ENCODE data around the gene CLDN34. TPM values are rescaled to one million over a fixed set of nuclear protein-coding genes. Genes with fewer than 3 reads are reported as not detected.

CLDN34 gene
- total RNA-seq, 1 donor from 2014 or later: not detected

DNA sequence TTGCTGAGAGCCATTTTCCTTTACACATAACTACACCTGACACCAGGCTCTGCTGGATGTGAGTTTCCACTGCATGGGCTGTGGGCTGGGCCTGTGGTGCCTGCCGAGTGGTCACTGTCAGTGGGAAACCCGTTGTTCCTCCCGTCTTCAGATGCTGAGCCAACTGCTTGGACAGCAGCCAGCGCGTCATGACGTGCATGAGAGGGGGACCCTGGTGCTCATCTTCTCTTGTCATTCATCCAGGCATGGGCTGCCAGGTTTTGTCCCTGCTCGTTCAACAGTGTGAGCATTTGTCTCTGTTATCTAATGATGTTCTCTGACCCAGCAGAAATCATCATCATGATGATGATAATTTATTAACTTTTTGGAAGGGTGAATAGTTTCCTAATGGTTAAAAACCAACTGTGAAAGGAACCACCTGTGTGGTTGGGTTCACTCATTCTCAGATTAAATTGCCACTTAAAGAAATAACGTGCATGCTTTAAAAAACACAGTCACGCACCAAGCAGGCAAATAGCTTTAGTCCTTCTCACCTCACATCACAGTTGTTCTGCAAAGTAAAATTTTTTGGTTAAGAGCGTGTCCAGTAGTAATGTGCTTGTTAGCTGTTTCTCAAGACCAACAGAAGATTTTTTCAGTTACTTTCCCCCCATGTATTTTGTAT, 19.9 kb upstream of the CLDN34 start:
- Mint-ChIP-seq H3K27ac (no peak overlapping the region), H3K4me1 (ENCODE audit: low read depth) (peaks cover 9% of the 10 kb centered on the region), H3K9me3 (no peaks in the 10 kb centered on the region), H3K4me3 (ENCODE audit: low read depth) (no peak overlapping the region), H3K36me3 (ENCODE audit: low read depth) (no peaks in the 10 kb centered on the region), H3K27me3 (ENCODE audit: low read depth) (peaks cover 37% of the 10 kb centered on the region)
- DNase-seq (ENCODE audit: low spot score): no peak
- intact Hi-C loops (cut with micrococcal nuclease): no loop called here

DNA sequence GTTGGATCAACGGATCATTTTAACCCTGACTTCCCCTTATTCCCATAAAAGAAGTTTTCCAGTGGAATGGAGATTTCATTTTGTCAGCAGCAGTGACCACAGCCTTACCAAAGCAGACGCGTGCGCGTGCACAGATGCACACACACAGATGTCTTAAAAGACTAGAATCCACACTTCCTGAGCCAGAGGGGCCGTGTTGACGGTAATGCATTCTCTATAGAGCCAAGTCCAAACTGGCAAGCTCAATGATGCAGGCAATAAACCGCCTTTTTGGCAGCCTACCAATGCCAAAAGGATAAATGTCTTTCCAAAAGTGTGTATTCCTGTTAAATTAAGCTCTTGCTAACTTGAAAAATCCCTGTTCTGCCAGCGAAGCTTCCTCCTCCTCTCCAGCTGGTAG, 18.8 kb upstream of the CLDN34 start:
- Mint-ChIP-seq H3K27ac (no peak overlapping the region), H3K27me3 (ENCODE audit: low read depth) (peaks cover 31% of the 10 kb centered on the region), H3K36me3 (ENCODE audit: low read depth) (no peaks in the 10 kb centered on the region), H3K4me3 (ENCODE audit: low read depth) (no peak overlapping the region), H3K9me3 (no peaks in the 10 kb centered on the region), H3K4me1 (ENCODE audit: low read depth) (peaks cover under 1% of the 10 kb centered on the region)
- intact Hi-C loops (cut with micrococcal nuclease): no loop called here
- DNase-seq (ENCODE audit: low spot score): no peak

DNA sequence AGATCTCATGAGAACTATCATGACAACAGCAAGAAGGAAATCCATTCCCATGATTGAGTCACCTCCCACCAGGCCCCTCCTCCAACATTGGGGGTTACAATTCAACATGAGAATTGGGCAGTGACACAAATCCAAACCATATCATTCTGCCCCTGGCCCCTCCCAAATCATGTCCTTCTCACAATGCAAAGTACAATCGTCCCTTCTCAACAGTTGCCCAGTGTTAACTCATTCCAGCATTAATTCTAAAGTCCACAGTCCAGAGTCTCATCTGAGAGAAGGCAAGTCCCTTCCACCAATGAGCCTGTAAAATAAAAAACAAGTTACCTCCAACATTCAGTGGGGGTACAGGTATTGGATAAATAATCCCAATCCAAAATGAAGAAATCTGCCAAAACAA, 14.9 kb upstream of the CLDN34 start:
- no peaks in the 10 kb centered on the region for H3K4me1 Mint-ChIP-seq (ENCODE audit: low read depth)
- no peak for DNase-seq (ENCODE audit: low spot score)
- H3K27me3 Mint-ChIP-seq (ENCODE audit: low read depth): peaks cover 33% of the 10 kb centered on the region
- H3K36me3 Mint-ChIP-seq (ENCODE audit: low read depth): no peaks in the 10 kb centered on the region
- H3K27ac Mint-ChIP-seq: no peak overlapping the region
- intact Hi-C loops (cut with micrococcal nuclease): no loop called here
- H3K4me3 Mint-ChIP-seq (ENCODE audit: low read depth): no peak overlapping the region
- no peaks in the 10 kb centered on the region for H3K9me3 Mint-ChIP-seq

DNA sequence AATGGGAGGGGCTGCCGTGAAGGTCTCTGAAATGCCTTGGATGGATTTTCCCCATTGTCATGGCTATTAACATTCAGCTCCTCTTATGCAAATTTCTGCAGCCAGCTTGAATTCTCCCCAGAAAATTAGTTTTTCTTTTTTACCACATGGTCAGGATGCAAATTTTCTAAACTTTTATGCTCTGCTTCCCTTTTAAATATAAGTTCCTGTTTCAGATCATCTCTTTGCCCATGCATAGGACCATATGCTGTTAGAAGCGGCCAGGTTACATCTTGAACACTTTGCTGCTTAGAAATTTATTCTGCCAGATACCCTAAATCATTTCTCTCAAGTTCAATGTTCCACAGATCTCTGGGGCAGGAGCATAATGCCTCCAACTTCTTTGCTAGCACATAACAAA, 13.8 kb upstream of the CLDN34 start:
- H3K4me1 Mint-ChIP-seq (ENCODE audit: low read depth): no peaks in the 10 kb centered on the region
- H3K9me3 Mint-ChIP-seq: no peaks in the 10 kb centered on the region
- DNase-seq (ENCODE audit: low spot score): no peak
- no peaks in the 10 kb centered on the region for H3K36me3 Mint-ChIP-seq (ENCODE audit: low read depth)
- no peak overlapping the region for H3K4me3 Mint-ChIP-seq (ENCODE audit: low read depth)
- intact Hi-C loops (cut with micrococcal nuclease): no loop called here
- H3K27ac Mint-ChIP-seq: no peak overlapping the region
- peaks cover 28% of the 10 kb centered on the region for H3K27me3 Mint-ChIP-seq (ENCODE audit: low read depth)

DNA sequence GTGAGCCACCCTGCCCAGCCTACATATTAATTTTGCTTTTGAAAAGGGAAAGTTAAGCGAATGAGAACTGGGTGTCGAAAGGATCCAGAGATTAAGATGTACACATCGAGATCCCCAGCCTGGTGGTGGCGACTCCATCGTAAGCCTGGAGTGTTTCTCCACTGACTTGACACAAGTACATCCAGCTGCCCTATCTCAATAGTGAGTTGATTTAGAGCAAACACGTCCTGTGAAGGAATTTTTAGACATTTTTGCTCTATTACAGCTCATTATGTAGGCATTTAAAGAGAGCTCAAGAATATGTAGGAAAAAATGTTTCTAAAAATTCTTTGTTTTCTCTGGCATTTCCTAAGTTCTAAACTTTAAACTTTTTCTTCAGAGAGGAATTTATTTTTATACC, 11.7 kb upstream of the CLDN34 start:
- DNase-seq (ENCODE audit: low spot score): no peak
- peaks cover 21% of the 10 kb centered on the region for H3K27me3 Mint-ChIP-seq (ENCODE audit: low read depth)
- intact Hi-C loops (cut with micrococcal nuclease): no loop called here
- H3K9me3 Mint-ChIP-seq: no peaks in the 10 kb centered on the region
- H3K4me3 Mint-ChIP-seq (ENCODE audit: low read depth): no peak overlapping the region
- no peaks in the 10 kb centered on the region for H3K4me1 Mint-ChIP-seq (ENCODE audit: low read depth)
- H3K27ac Mint-ChIP-seq: no peak overlapping the region
- no peaks in the 10 kb centered on the region for H3K36me3 Mint-ChIP-seq (ENCODE audit: low read depth)

DNA sequence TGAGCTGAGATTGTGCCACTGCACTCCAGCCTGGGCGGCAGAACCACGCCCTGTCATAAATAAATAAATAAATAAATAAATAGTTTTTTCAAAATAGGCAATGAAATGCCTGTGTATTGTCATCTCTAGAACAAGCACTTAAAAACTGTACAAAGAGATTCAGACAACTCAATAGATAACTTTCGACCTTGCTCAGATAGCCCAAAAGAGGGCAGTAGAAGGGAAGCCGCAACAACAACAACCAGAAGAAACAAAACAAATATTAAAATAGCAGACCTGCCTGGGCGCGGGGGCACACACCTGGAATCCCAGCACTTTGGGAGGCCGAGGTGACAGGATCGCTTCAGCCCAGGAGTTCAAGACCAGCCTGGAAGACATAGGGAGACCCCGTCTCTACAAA, 9.4 kb upstream of the CLDN34 start:
- H3K36me3 Mint-ChIP-seq (ENCODE audit: low read depth): no peaks in the 10 kb centered on the region
- DNase-seq (ENCODE audit: low spot score): no peak
- intact Hi-C loops (cut with micrococcal nuclease): no loop called here

DNA sequence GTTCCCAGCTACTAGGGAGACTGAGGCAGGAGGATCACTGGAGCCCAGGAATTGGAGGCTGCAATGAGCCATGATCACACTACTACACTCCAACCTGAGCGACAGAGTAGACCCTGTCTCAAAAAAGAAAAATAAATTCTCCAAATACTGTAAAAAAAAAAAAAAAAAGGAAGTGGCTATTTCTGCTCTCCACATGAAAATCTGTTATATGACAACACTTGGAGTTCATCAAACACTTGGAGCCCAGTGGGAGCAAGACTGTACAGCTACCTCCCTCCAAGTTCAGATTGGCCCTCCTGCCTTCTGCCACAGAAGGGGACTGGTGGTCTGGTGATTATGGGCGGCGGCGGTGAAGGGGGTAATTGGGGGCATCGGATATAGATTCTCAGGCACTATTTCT, 9.0 kb upstream of the CLDN34 start:
- no peaks in the 10 kb centered on the region for H3K4me1 Mint-ChIP-seq (ENCODE audit: low read depth)
- no peak for DNase-seq (ENCODE audit: low spot score)
- intact Hi-C loops (cut with micrococcal nuclease): no loop called here
- no peak overlapping the region for H3K4me3 Mint-ChIP-seq (ENCODE audit: low read depth)
- peaks cover 15% of the 10 kb centered on the region for H3K27me3 Mint-ChIP-seq (ENCODE audit: low read depth)
- no peaks in the 10 kb centered on the region for H3K36me3 Mint-ChIP-seq (ENCODE audit: low read depth)
- H3K27ac Mint-ChIP-seq: no peak overlapping the region
- H3K9me3 Mint-ChIP-seq: no peaks in the 10 kb centered on the region

More for the DNA sequence above, 9.4 kb upstream of the CLDN34 start:
- Mint-ChIP-seq H3K27me3 (ENCODE audit: low read depth) (peaks cover 15% of the 10 kb centered on the region), H3K4me3 (ENCODE audit: low read depth) (no peak overlapping the region), H3K27ac (no peak overlapping the region), H3K4me1 (ENCODE audit: low read depth) (no peaks in the 10 kb centered on the region), H3K9me3 (no peaks in the 10 kb centered on the region)

DNA sequence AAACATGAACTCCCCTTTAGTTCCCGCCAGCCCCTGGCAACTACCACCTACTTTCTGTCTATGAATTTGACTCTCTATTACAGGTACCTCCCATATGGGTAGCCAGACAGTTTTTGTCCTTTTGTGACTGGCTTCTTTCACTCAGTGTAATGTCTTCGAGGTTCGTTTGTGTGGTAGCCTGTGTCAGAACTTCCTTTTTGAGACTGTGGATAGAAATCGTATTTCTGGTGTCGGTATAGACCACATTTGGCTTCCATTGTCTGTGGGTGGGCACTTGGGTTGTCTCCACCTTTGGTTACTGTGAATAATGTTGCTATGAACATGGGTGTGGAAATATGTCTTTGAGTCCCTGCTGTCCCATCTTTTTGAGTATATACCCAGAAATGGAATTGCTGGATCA, 5.4 kb upstream of the CLDN34 start:
- Mint-ChIP-seq H3K36me3 (ENCODE audit: low read depth) (no peaks in the 10 kb centered on the region), H3K27ac (no peak overlapping the region), H3K27me3 (ENCODE audit: low read depth) (peaks cover 5% of the 10 kb centered on the region), H3K4me3 (ENCODE audit: low read depth) (no peak overlapping the region), H3K4me1 (ENCODE audit: low read depth) (no peaks in the 10 kb centered on the region), H3K9me3 (no peaks in the 10 kb centered on the region)
- no peak for DNase-seq (ENCODE audit: low spot score)
- intact Hi-C loops (cut with micrococcal nuclease): no loop called here

DNA sequence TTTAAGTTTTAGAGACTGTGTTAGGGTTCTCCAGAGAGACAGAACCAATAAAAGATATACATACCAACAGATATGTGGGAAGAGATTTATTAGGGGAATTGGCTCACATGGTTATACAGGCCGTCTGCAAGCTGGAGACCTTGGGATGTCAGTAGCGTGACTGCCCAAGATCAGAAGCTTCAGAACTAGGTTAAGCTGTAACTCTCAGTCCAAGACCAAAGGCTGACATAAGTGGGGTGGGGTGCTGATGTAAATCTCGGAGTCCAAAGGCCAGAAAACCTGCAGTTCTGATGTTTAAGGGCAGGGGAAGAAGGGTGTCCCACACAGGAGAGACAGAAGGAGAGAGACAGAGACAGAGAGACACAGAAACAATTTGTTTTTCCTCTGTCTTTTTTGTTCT, 10.5 kb downstream of the CLDN34 start:
- Mint-ChIP-seq H3K27ac (no peak overlapping the region), H3K4me1 (ENCODE audit: low read depth) (no peaks in the 10 kb centered on the region), H3K27me3 (ENCODE audit: low read depth) (no peaks in the 10 kb centered on the region), H3K9me3 (no peaks in the 10 kb centered on the region), H3K36me3 (ENCODE audit: low read depth) (no peaks in the 10 kb centered on the region), H3K4me3 (ENCODE audit: low read depth) (no peak overlapping the region)
- intact Hi-C loops (cut with micrococcal nuclease): no loop called here
- DNase-seq (ENCODE audit: low spot score): no peak

DNA sequence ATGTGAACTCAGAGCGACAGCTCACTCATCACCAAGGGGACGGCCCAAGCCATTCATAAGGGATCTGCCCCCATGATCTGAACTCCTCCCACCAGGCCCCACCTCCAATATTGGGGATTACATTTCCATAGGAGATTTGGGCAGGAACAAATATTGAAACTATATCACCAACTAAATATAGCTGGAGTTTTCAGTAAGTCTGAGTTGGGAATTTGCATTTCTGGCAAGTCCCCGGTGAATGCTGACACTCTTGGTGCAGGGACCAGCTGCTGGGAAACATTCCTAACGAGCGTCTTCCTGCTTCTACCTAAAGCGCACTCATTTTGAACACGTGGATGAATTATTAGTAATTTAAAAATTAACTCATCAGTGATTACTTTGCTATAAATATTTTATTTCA, 13.2 kb downstream of the CLDN34 start:
- H3K9me3 Mint-ChIP-seq: no peaks in the 10 kb centered on the region
- H3K4me1 Mint-ChIP-seq (ENCODE audit: low read depth): no peaks in the 10 kb centered on the region
- no peak for DNase-seq (ENCODE audit: low spot score)
- no peak overlapping the region for H3K27ac Mint-ChIP-seq
- peaks cover 6% of the 10 kb centered on the region for H3K27me3 Mint-ChIP-seq (ENCODE audit: low read depth)
- H3K36me3 Mint-ChIP-seq (ENCODE audit: low read depth): no peaks in the 10 kb centered on the region
- intact Hi-C loops (cut with micrococcal nuclease): no loop called here
- H3K4me3 Mint-ChIP-seq (ENCODE audit: low read depth): no peak overlapping the region

DNA sequence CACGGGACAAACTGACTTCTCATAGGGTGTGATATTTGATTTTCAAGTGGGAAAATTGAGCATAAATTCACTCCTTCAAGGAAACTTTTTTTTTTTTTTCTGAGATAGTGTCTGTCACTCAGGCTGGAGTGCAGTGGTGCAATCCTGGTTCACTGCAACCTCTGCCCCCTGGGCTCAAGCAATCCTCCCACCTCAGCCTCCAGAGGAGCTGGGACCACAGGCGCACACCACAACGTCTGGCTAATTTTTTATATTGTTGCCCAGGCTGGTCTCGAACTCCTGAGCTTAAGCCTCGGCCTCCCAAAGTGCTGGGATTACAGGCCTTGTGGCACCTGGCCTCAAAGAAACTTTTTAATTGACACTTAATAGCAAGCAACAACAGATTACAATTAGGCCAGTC, 13.8 kb downstream of the CLDN34 start:
- Mint-ChIP-seq H3K27me3 (ENCODE audit: low read depth) (peaks cover 6% of the 10 kb centered on the region), H3K27ac (no peak overlapping the region), H3K36me3 (ENCODE audit: low read depth) (no peaks in the 10 kb centered on the region), H3K9me3 (no peaks in the 10 kb centered on the region), H3K4me1 (ENCODE audit: low read depth) (no peaks in the 10 kb centered on the region), H3K4me3 (ENCODE audit: low read depth) (no peak overlapping the region)
- DNase-seq (ENCODE audit: low spot score): no peak
- intact Hi-C loops (cut with micrococcal nuclease): no loop called here

DNA sequence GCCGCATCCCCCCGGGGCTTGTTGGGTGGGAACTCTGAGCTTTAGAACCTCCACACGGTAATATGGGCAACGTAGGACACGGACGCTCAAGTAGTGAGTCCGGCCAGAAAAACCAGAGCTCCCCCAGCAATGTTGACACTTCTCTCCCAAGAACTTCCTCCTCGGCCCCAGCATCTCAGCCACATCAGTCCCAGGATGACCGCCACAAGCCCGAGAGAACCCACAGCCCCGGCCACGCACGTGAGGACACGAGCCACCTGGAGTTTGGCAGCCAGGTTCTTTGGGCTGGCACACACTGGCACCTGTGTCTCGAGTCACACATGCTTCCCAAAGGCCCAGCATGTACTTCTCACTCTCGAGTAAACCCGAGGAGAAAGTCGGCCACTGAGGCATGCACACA, 16.3 kb downstream of the CLDN34 start:
- H3K27ac Mint-ChIP-seq: no peak overlapping the region
- H3K27me3 Mint-ChIP-seq (ENCODE audit: low read depth): peaks cover 6% of the 10 kb centered on the region
- DNase-seq (ENCODE audit: low spot score): no peak
- no peaks in the 10 kb centered on the region for H3K36me3 Mint-ChIP-seq (ENCODE audit: low read depth)
- no peaks in the 10 kb centered on the region for H3K9me3 Mint-ChIP-seq
- H3K4me1 Mint-ChIP-seq (ENCODE audit: low read depth): no peaks in the 10 kb centered on the region
- no peak overlapping the region for H3K4me3 Mint-ChIP-seq (ENCODE audit: low read depth)
- intact Hi-C loops (cut with micrococcal nuclease): no loop called here

DNA sequence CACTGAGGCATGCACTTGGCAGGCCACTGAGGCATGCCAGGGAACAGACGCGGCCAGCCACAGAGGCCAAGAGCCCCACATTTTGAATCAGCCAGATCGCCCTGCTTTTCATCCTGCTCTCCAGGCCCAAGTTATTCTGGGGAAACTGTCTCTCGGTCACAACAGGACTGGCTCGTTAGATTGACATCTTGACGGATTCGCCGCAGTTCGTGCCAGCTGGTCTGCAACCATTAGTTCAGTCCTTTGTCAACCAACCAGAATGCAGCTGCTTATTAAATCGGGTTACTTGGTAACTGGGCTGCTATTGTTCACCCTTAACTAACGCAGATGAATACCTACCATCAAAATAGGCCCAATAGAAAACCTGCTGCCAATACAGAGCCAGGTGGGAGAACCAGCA, 16.7 kb downstream of the CLDN34 start:
- Mint-ChIP-seq H3K36me3 (ENCODE audit: low read depth) (no peaks in the 10 kb centered on the region), H3K27me3 (ENCODE audit: low read depth) (peaks cover 6% of the 10 kb centered on the region), H3K4me1 (ENCODE audit: low read depth) (no peaks in the 10 kb centered on the region), H3K9me3 (no peaks in the 10 kb centered on the region), H3K4me3 (ENCODE audit: low read depth) (no peak overlapping the region), H3K27ac (no peak overlapping the region)
- DNase-seq (ENCODE audit: low spot score): no peak
- intact Hi-C loops (cut with micrococcal nuclease): no loop called here

DNA sequence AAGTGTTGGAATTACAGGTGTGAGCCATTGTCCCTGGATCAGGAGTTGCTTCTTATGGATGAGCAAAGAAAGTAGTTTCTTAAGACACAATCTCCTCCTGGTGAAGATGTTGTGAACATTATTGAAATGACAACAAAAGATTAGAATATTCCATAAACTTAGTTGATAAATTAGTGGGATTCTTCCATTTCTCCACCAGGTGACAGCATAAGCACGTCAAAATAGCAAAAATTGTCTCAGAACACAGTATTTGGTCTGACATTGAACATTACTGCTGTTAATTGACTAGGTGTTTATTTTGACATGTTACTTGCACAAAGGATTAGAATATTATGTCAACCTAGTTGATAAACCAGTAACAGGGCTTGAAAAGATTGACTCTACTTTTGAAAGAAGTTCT, 21.6 kb downstream of the CLDN34 start:
- intact Hi-C loops (cut with micrococcal nuclease): no loop called here

More for the DNA sequence above, 21.6 kb downstream of the CLDN34 start:
- Mint-ChIP-seq H3K36me3 (ENCODE audit: low read depth) (no peaks in the 10 kb centered on the region), H3K27ac (no peak overlapping the region), H3K9me3 (no peaks in the 10 kb centered on the region), H3K4me3 (ENCODE audit: low read depth) (no peak overlapping the region), H3K27me3 (ENCODE audit: low read depth) (peaks cover 4% of the 10 kb centered on the region), H3K4me1 (ENCODE audit: low read depth) (no peaks in the 10 kb centered on the region)
- no peak for DNase-seq (ENCODE audit: low spot score)
